Sigmoid colon (tissue), 7 donors: ENCODE measurements around the gene MTUS2. TPM values are rescaled to one million over a fixed set of nuclear protein-coding genes. Genes with fewer than 3 reads are reported as not detected.

Experiments used
- DNase-seq: peaks from one replicate; pipeline ENCODE4 v3.0.0-alpha.2; 2019
- H3K27ac ChIP-seq, 4 donors: fragments of 200-600 bp; sonication (generic); one replicate each; pipeline ENCODE4 v1.5.1; 2016 to 2019; ENCODE audit warnings: mild to moderate bottlenecking in 1 of 4
- H3K27me3 ChIP-seq, 3 donors: fragments of 200-600 bp; sonication (generic); one replicate each; pipeline ENCODE4 v1.5.1; 2019; ENCODE audit warnings: mild to moderate bottlenecking in 1 of 3
- H3K36me3 ChIP-seq, 4 donors: fragments of 200-600 bp; sonication (generic); one replicate each; pipeline ENCODE4 v1.5.1; 2016 to 2019
- H3K4me1 ChIP-seq, 4 donors: fragments of 200-600 bp; sonication (generic); one replicate each; pipeline ENCODE4 v1.5.1; 2017 to 2019
- H3K4me3 ChIP-seq, 4 donors: fragments of 200-600 bp; sonication (generic); one replicate each; pipeline ENCODE4 v1.5.1; 2017 to 2019; ENCODE audit warnings: mild to moderate bottlenecking in 2 of 4, moderate library complexity in 1 of 4
- H3K9me3 ChIP-seq, 4 donors: fragments of 200-600 bp in 3 of 4; sonication (generic) in 3 of 4; one replicate each; pipeline versions ENCODE4 v1.5.1 to v1.6.1; 2013 to 2019
- EP300 ChIP-seq, 4 donors: sonication (generic); formaldehyde crosslinking; IDR thresholded peaks; one replicate each; pipeline ENCODE4 v1.6.1; 2017; ENCODE audit warnings: antibody characterized with exemption in 4 of 4
- POLR2A ChIP-seq, 2 donors: fragments of 450-650 bp; IDR thresholded peaks; one replicate each; pipeline ENCODE4 v1.6.1; 2016; ENCODE audit warnings: antibody characterized with exemption in 2 of 2, mild to moderate bottlenecking in 2 of 2, moderate library complexity in 2 of 2
- POLR2AphosphoS5 ChIP-seq, 4 donors: sonication (generic); formaldehyde crosslinking; IDR thresholded peaks; one replicate each; pipeline ENCODE4 v1.6.1; 2017; ENCODE audit warnings: antibody characterized with exemption in 4 of 4
- WGBS, 2 donors: extraction: QIAGEN DNeasy Blood & Tissue Kit; methylation state at CpG; one replicate each; pipeline ENCODE4 v1.1.7; 2013; 5-methylcytosine and 5-hydroxymethylcytosine counted together
- intact Hi-C: fragments of 100-400 bp; cut with DNase I; formaldehyde crosslinking; loops from one replicate; pipeline ENCODE4 v1.15.1; 2023
- polyA plus RNA-seq, 3 donors: library from polyadenylated mRNA; stranded (reverse); fragments of 200-250 nt; gene quantifications; one replicate each; pipeline ENCODE4 v1.2.3, GENCODE V29; 2013
- total RNA-seq, 4 donors: library from RNA; depleted of rRNA; stranded (reverse); fragments of >200 nt; gene quantifications; one replicate each; pipeline ENCODE4 v1.1.0, GENCODE V29; 2016
- TF ChIP-seq, protein P1 (sequence below), 4 experiments: fragments of 450-650 bp in 3 of 4; fragments of 200-600 bp in 1 of 4; IDR thresholded peaks; one replicate each; pipeline ENCODE4 v1.5.1; 2016 to 2019; ENCODE audit warnings: antibody characterized with exemption in 4 of 4, mild to moderate bottlenecking in 3 of 4, moderate library complexity in 2 of 4
- donor health status: healthy with polysubstance abuse.
- donor health status: Bipolar disorder and iron deficiency.
- donor health status: healthy.

Gene MTUS2
- total and polyA plus RNA-seq, 7 donors = 0.23 to 2.2 (median 0.85) TPM; not detected in 1

GRCh38 chr13:29396446-29396845 lies 576.3 kb downstream of the MTUS2 start:
- no peak overlapping the region for H3K4me3 ChIP-seq
- no peaks in the 10 kb centered on the region for H3K36me3 ChIP-seq
- DNase-seq = no peak
- no peak overlapping the region for H3K27ac ChIP-seq
- TF ChIP-seq, protein P1, sequence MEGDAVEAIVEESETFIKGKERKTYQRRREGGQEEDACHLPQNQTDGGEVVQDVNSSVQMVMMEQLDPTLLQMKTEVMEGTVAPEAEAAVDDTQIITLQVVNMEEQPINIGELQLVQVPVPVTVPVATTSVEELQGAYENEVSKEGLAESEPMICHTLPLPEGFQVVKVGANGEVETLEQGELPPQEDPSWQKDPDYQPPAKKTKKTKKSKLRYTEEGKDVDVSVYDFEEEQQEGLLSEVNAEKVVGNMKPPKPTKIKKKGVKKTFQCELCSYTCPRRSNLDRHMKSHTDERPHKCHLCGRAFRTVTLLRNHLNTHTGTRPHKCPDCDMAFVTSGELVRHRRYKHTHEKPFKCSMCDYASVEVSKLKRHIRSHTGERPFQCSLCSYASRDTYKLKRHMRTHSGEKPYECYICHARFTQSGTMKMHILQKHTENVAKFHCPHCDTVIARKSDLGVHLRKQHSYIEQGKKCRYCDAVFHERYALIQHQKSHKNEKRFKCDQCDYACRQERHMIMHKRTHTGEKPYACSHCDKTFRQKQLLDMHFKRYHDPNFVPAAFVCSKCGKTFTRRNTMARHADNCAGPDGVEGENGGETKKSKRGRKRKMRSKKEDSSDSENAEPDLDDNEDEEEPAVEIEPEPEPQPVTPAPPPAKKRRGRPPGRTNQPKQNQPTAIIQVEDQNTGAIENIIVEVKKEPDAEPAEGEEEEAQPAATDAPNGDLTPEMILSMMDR (IDR thresholded peaks at IDR 0.05) = no peak
- TF ChIP-seq POLR2A (IDR thresholded peaks at IDR 0.05) (no peak), POLR2AphosphoS5 (IDR thresholded peaks at IDR 0.05) (no peak), EP300 (IDR thresholded peaks at IDR 0.05) (no peak)
- intact Hi-C loops = no loop called here
- H3K9me3 ChIP-seq = no peaks in the 10 kb centered on the region
- 88 to 89% methylated on average over 2 of the region's 2 CpGs for WGBS, 2 donors
- H3K27me3 ChIP-seq = no peaks in the 10 kb centered on the region
- no peaks in the 10 kb centered on the region for H3K4me1 ChIP-seq

GRCh38 chr13:29397265-29397664 lies 577.1 kb downstream of the MTUS2 start:
- H3K4me3 ChIP-seq = no peak overlapping the region
- H3K27ac ChIP-seq = no peak overlapping the region
- no peak for TF ChIP-seq POLR2AphosphoS5 (IDR thresholded peaks at IDR 0.05)
- H3K9me3 ChIP-seq = no peaks in the 10 kb centered on the region
- intact Hi-C loops = no loop called here
- no peak for DNase-seq
- 85% methylated on average over 3 of the region's 3 CpGs for WGBS, 2 donors
- no peaks in the 10 kb centered on the region for H3K36me3 ChIP-seq
- H3K27me3 ChIP-seq = no peaks in the 10 kb centered on the region
- H3K4me1 ChIP-seq = no peaks in the 10 kb centered on the region

GRCh38 chr13:29402166-29402636 lies 582.1 kb downstream of the MTUS2 start:
- Histone ChIP-seq H3K4me3 (no peak overlapping the region), H3K4me1 (peaks cover 0 to 5% (median 0%) of the 10 kb centered on the region in 4 donors), H3K36me3 (no peaks in the 10 kb centered on the region), H3K9me3 (no peaks in the 10 kb centered on the region), H3K27me3 (no peaks in the 10 kb centered on the region), H3K27ac (no peak overlapping the region)
- no peak for TF ChIP-seq EP300 (IDR thresholded peaks at IDR 0.05)
- TF ChIP-seq POLR2A (IDR thresholded peaks at IDR 0.05) = no peak
- WGBS, 2 donors = 6 to 34% methylated on average over 5 of the region's 5 CpGs
- intact Hi-C loops = no loop called here
- DNase-seq = no peak

- Histone ChIP-seq H3K36me3 (no peaks in the 10 kb centered on the region), H3K27me3 (no peaks in the 10 kb centered on the region), H3K4me1 (peaks cover 0 to 5% (median 0%) of the 10 kb centered on the region in 4 donors), H3K4me3 (no peak overlapping the region), H3K9me3 (no peaks in the 10 kb centered on the region), H3K27ac (no peak overlapping the region)
- TF ChIP-seq POLR2A (IDR thresholded peaks at IDR 0.05) (no peak), EP300 (IDR thresholded peaks at IDR 0.05) (no peak), POLR2AphosphoS5 (IDR thresholded peaks at IDR 0.05) (no peak)
- TF ChIP-seq, protein P1 (IDR thresholded peaks at IDR 0.05) = no peak
- 89% methylated on average over 8 of the region's 8 CpGs for WGBS, 2 donors
- DNase-seq = no peak
- intact Hi-C loops = no loop called here
These were observed 585.3 kb downstream of the MTUS2 start for GRCh38 chr13:29405401-29405800.

- Histone ChIP-seq H3K9me3 (no peaks in the 10 kb centered on the region), H3K36me3 (no peaks in the 10 kb centered on the region), H3K27ac (no peak overlapping the region), H3K4me3 (no peak overlapping the region), H3K27me3 (no peaks in the 10 kb centered on the region), H3K4me1 (no peaks in the 10 kb centered on the region)
- 64 to 89% methylated on average over 2 of the region's 2 CpGs for WGBS, 2 donors
- intact Hi-C loops = no loop called here
- DNase-seq = no peak
- no peak for TF ChIP-seq POLR2AphosphoS5 (IDR thresholded peaks at IDR 0.05)
- no peak for TF ChIP-seq POLR2A (IDR thresholded peaks at IDR 0.05)
- TF ChIP-seq, protein P1 (IDR thresholded peaks at IDR 0.05) = no peak
- TF ChIP-seq EP300 (IDR thresholded peaks at IDR 0.05) = no peak
These were observed 591.3 kb downstream of the MTUS2 start for GRCh38 chr13:29411481-29411880.

- no peak for DNase-seq
- Histone ChIP-seq H3K36me3 (no peaks in the 10 kb centered on the region), H3K4me1 (no peaks in the 10 kb centered on the region), H3K4me3 (no peak overlapping the region), H3K27ac (no peak overlapping the region), H3K27me3 (no peaks in the 10 kb centered on the region), H3K9me3 (no peaks in the 10 kb centered on the region)
- TF ChIP-seq, protein P1 (IDR thresholded peaks at IDR 0.05) = no peak
- TF ChIP-seq POLR2A (IDR thresholded peaks at IDR 0.05) (no peak), POLR2AphosphoS5 (IDR thresholded peaks at IDR 0.05) (no peak), EP300 (IDR thresholded peaks at IDR 0.05) (no peak)
- WGBS, 2 donors = 66 to 76% methylated on average over 3 of the region's 3 CpGs
- intact Hi-C loops = no loop called here
These were observed 597.9 kb downstream of the MTUS2 start for GRCh38 chr13:29418026-29418425.
